Loucy (cell line): ENCODE data around the gene PCNT.

ENCODE experiments used
- H2AFZ ChIP-seq: fragments of 200-600 bp; sonication (generic); 2 replicates; pipeline ENCODE4 v1.6.0; 2016; ENCODE audit warnings: antibody characterized with exemption, mild to moderate bottlenecking, low read length, moderate library complexity
- H3F3A ChIP-seq: fragments of 200-600 bp; 2 replicates; pipeline ENCODE4 v1.6.0; 2016; ENCODE audit warnings: antibody characterized with exemption, low read depth, mild to moderate bottlenecking
- H3K27me3 ChIP-seq: fragments of 200-600 bp; sonication (generic); 2 replicates; pipeline ENCODE4 v1.6.1; 2014; ENCODE audit warnings: low read length, mild to moderate bottlenecking; ENCODE audit not compliant: insufficient read depth, poor library complexity, severe bottlenecking
- H3K36me3 ChIP-seq: fragments of 200-600 bp; sonication (generic); 2 replicates; pipeline ENCODE4 v1.6.1; 2016; ENCODE audit warnings: low read length; ENCODE audit not compliant: insufficient read depth
- H3K4me1 ChIP-seq: fragments of 200-600 bp; sonication (generic); 2 replicates; pipeline ENCODE4 v1.5.1; 2014; ENCODE audit warnings: low read length, mild to moderate bottlenecking; ENCODE audit not compliant: insufficient read depth, poor library complexity, severe bottlenecking
- H3K4me2 ChIP-seq: fragments of 200-600 bp; sonication (generic); 2 replicates; pipeline ENCODE4 v1.6.0; 2014; ENCODE audit warnings: antibody characterized with exemption, low read length, low read depth, mild to moderate bottlenecking; ENCODE audit not compliant: poor library complexity, severe bottlenecking
- H3K4me3 ChIP-seq: fragments of 200-600 bp; sonication (generic); 2 replicates; pipeline ENCODE4 v1.5.1; 2014; ENCODE audit warnings: low read length, mild to moderate bottlenecking, mixed read lengths; ENCODE audit not compliant: poor library complexity, severe bottlenecking
- H3K79me2 ChIP-seq: fragments of 200-600 bp; sonication (generic); 2 replicates; pipeline ENCODE4 v1.6.1; 2014; ENCODE audit warnings: low read length; ENCODE audit not compliant: insufficient read depth
- H3K9ac ChIP-seq: fragments of 200-600 bp; sonication (generic); 2 replicates; pipeline ENCODE4 v1.6.0; 2014; ENCODE audit warnings: mild to moderate bottlenecking, low read depth, low read length, moderate library complexity; ENCODE audit not compliant: poor library complexity, severe bottlenecking
- H3K9me2 ChIP-seq: fragments of 200-600 bp; sonication (generic); replicated peaks from 2 replicates; pipeline ENCODE4 v1.6.1; 2016; ENCODE audit warnings: low read depth, low read length, mixed read lengths
- H3K9me3 ChIP-seq: fragments of 200-600 bp; sonication (generic); 2 replicates; pipeline ENCODE4 v1.6.1; 2014; ENCODE audit warnings: mild to moderate bottlenecking, antibody characterized with exemption, low read length, low read depth; ENCODE audit not compliant: insufficient read depth
- H4K20me1 ChIP-seq: fragments of 200-600 bp; sonication (generic); 2 replicates; pipeline ENCODE4 v1.6.0; 2014; ENCODE audit warnings: antibody characterized with exemption, low read length, mild to moderate bottlenecking; ENCODE audit not compliant: insufficient read depth, poor library complexity, severe bottlenecking
- EZH2phosphoT487 ChIP-seq: fragments of 200-600 bp; IDR thresholded peaks from 2 replicates; pipeline ENCODE4 v1.6.1; 2018; ENCODE audit warnings: antibody characterized with exemption, mild to moderate bottlenecking, moderate library complexity, borderline replicate concordance
- TF ChIP-seq, protein P1 (sequence below): fragments of 200-600 bp; sonication (generic); conservative IDR thresholded peaks from 2 replicates; pipeline ENCODE4 v1.5.1; 2014; ENCODE audit warnings: mild to moderate bottlenecking, antibody characterized with exemption, low read length

The PCNT gene

DNA sequence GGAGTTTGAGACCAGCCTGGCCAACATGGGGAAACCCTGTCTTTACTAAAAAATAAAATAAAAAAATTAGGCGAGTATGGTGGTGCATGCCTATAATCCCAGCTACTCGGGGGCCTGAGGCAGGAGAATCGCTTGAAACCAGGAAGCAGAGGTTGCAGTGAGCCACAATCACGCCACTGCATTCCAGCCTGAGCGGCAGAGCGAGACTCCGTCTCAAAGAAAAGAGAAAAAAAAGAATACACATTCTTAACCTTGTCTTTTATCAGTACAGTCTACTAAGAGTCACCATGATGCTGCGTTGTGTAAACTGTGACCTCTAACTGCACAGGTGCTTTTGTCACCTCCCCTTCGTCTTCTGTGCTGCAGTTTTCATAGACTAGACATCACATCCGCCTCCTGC lies 37.2 kb downstream of the PCNT start:
- no peak for TF ChIP-seq EZH2phosphoT487
- Histone ChIP-seq H3K36me3 (peaks cover 83% of the 10 kb centered on the region; the same call in 1 of the 2 replicates), H3K9me2 (no peaks in the 10 kb centered on the region), H2AFZ (no peak overlapping the region), H3K4me3 (no peak overlapping the region), H3K4me2 (no peak overlapping the region), H3K79me2 (no peaks in the 10 kb centered on the region), H3K9me3 (no peaks in the 10 kb centered on the region), H3F3A (no peaks in the 10 kb centered on the region), H3K4me1 (no peaks in the 10 kb centered on the region), H3K27me3 (no peaks in the 10 kb centered on the region), H3K9ac (no peak overlapping the region), H4K20me1 (no peaks in the 10 kb centered on the region)

DNA sequence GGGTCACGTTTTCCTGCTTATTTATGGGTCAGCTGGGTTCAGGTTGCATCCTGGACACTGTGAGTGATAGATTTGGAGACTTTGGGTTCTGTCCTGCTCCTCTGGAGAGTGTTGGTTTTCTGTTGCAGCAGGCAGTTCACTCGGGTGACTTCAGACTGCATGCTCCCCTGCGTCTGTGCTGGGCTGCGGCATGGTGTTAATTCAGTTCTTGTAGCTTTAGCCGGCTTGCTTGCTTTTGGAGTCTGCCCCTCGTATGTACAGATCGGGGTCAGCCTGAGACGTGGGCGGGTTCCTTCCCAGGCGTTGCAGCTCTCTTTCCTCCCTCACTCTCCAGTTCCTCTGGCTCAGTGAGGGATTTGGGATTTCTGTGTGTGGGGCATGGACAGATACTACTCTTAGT lies 38.0 kb downstream of the PCNT start:
- no peak for TF ChIP-seq EZH2phosphoT487
- TF ChIP-seq, protein P1, sequence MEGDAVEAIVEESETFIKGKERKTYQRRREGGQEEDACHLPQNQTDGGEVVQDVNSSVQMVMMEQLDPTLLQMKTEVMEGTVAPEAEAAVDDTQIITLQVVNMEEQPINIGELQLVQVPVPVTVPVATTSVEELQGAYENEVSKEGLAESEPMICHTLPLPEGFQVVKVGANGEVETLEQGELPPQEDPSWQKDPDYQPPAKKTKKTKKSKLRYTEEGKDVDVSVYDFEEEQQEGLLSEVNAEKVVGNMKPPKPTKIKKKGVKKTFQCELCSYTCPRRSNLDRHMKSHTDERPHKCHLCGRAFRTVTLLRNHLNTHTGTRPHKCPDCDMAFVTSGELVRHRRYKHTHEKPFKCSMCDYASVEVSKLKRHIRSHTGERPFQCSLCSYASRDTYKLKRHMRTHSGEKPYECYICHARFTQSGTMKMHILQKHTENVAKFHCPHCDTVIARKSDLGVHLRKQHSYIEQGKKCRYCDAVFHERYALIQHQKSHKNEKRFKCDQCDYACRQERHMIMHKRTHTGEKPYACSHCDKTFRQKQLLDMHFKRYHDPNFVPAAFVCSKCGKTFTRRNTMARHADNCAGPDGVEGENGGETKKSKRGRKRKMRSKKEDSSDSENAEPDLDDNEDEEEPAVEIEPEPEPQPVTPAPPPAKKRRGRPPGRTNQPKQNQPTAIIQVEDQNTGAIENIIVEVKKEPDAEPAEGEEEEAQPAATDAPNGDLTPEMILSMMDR, result no peak
- no peaks in the 10 kb centered on the region for H3K9me2 ChIP-seq
- H3K4me3 ChIP-seq, result no peak overlapping the region
- H3F3A ChIP-seq, result no peaks in the 10 kb centered on the region
- peaks cover 84% of the 10 kb centered on the region; the same call in 1 of the 2 replicates for H3K36me3 ChIP-seq
- H3K4me1 ChIP-seq, result no peaks in the 10 kb centered on the region
- H3K9me3 ChIP-seq, result no peaks in the 10 kb centered on the region
- H3K27me3 ChIP-seq, result no peaks in the 10 kb centered on the region
- no peak overlapping the region for H3K4me2 ChIP-seq
- no peak overlapping the region for H3K9ac ChIP-seq
- no peaks in the 10 kb centered on the region for H3K79me2 ChIP-seq
- H2AFZ ChIP-seq, result no peak overlapping the region
- H4K20me1 ChIP-seq, result no peaks in the 10 kb centered on the region

DNA sequence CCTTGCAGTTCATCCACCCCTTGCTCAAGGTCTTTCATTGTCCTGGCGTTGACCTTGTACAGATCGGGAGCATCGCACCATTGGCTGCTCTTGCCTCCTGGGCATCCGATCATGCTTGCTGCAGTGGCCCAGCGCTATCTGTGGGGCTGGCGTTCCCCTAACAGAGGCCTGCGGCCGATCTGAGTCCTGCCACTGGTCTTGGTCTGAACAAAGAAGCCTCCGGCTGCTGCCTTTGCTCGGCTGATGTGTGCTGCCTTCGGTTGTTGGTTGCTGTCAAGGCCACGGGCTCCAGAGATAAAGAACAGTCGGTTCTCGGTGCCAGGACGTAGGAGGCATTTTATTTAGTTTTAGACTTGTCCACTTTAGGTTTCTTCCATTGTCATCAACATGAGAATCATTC lies 39.0 kb downstream of the PCNT start:
- H3K79me2 ChIP-seq, result no peaks in the 10 kb centered on the region
- no peak overlapping the region for H3K4me3 ChIP-seq
- peaks cover 82% of the 10 kb centered on the region; the same call in 1 of the 2 replicates for H3K36me3 ChIP-seq
- no peaks in the 10 kb centered on the region for H3K9me2 ChIP-seq
- H3K27me3 ChIP-seq, result no peaks in the 10 kb centered on the region
- H3K4me1 ChIP-seq, result no peaks in the 10 kb centered on the region
- H2AFZ ChIP-seq, result no peak overlapping the region
- H3K9ac ChIP-seq, result no peak overlapping the region
- no peaks in the 10 kb centered on the region for H3F3A ChIP-seq
- no peak overlapping the region for H3K4me2 ChIP-seq
- no peaks in the 10 kb centered on the region for H4K20me1 ChIP-seq
- TF ChIP-seq, protein P1, result no peak
- TF ChIP-seq EZH2phosphoT487, result no peak
- no peaks in the 10 kb centered on the region for H3K9me3 ChIP-seq

DNA sequence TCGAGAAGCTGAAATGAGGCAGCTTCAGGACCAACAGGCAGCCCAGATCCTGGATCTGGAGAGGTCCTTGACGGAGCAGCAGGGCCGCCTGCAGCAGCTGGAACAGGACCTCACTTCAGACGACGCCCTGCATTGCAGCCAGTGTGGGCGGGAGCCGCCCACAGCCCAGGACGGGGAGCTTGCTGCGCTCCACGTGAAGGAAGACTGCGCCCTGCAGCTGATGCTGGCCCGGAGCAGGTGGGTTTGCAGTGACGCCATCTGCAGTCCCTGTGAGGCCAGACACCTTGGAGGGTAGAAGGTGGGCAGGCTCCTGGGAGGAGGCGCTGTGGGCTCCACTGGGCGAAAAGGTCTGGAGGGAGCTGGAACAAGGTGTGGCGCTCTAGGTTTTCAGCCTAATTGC lies 39.7 kb downstream of the PCNT start:
- no peaks in the 10 kb centered on the region for H3F3A ChIP-seq
- no peak overlapping the region for H3K9ac ChIP-seq
- no peak overlapping the region for H3K4me2 ChIP-seq
- H3K36me3 ChIP-seq, result peaks cover 82% of the 10 kb centered on the region; the same call in 1 of the 2 replicates
- no peak for TF ChIP-seq EZH2phosphoT487
- TF ChIP-seq, protein P1, result no peak
- no peak overlapping the region for H2AFZ ChIP-seq
- peaks cover 5% of the 10 kb centered on the region; the same call in 1 of the 2 replicates for H3K79me2 ChIP-seq
- no peaks in the 10 kb centered on the region for H3K9me3 ChIP-seq
- peaks cover 4% of the 10 kb centered on the region for H4K20me1 ChIP-seq
- no peaks in the 10 kb centered on the region for H3K9me2 ChIP-seq
- no peak overlapping the region for H3K4me3 ChIP-seq
- H3K4me1 ChIP-seq, result peaks cover 4% of the 10 kb centered on the region
- no peaks in the 10 kb centered on the region for H3K27me3 ChIP-seq
